ENCODE data around the gene RHBG.
A peak's percentile ranks its signal among the peaks of the same experiment; 100 is the strongest.

The RHBG gene

GRCh38 chr1:156386134-156386901 lies 17.3 kb downstream of the RHBG start:
- no peak for DNase-seq (ENCODE audit: low spot score)

GRCh38 chr1:156386949-156387869 lies 18.2 kb downstream of the RHBG start:
- DNase-seq (ENCODE audit: low spot score), result no peak

GRCh38 chr1:156387870-156388173 lies 18.8 kb downstream of the RHBG start:
- no peak for DNase-seq (ENCODE audit: low spot score)

DNA sequence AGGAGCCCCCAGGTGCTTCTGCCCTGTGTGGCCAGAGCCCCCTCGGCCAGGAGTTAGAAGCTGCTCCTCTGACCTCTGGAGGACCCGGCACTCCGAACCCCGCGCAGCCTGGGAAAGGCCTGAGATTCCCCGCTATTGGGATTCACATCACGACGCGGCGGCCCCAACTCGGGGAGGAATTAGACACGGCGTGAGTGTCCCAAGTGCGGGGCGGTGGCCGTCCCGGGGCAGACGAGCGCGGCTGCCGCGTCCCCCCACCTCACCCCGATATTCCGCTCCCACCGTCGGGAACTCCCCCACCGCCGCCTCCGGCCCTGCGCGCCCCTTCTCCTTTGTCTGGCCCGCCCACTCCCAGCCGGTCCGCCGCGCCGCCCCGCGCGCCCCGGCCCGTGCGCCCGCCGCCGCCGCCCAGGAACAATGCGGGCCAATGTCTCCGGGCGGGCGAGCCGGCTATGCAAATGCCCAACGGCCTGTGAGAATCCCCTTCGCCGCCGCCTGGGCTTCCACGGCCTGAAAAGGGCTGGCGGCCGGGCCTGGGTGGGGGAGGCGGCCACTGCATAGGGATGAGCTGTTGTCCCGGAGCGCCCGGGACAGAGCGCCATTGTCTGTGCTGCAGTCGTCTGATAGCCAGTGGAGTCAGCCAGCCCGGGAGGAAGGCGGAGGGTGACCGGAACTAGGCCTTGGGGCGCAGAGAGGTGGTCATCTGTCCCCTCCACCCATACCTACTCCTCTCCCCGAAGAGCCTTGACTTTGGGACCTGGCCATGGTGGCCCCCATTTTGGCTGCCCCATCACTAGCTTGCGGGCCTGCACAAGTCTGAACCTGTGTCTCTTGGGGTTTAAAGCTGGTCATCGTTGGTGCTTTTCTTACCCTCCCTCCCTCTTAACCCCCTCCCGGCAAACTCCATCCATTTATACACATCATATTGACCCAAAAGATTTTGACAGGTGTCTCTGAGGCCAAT lies 19.4 kb downstream of the RHBG start:
- peak; percentile 71 for DNase-seq (ENCODE audit: low spot score)

DNA sequence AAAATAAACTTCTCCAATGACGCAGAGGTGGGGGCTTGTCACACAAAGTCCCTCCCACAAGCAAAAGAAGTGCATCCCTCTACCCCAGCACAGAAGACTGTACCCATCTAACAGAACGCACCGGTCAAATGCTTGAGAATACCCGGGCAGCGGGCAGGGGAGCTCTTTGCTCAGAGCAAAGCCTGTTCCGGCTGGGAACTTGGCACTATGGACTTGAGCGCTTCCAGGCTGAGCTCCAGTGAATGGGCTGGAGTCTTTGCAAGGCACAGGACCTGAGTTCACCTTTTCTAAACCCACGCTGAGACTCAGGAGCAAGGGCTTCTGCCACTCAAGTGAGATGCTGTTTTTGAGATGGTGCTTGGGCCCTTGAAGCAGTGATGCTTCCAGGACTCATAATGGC lies 20.3 kb downstream of the RHBG start:
- DNase-seq (ENCODE audit: low spot score), result no peak

- DNase-seq (ENCODE audit: low spot score), result peak; percentile 49
Measured at GRCh38 chr1:156390469-156391365, 21.7 kb downstream of the RHBG start.

GRCh38 chr1:156391366-156391677 lies 22.3 kb downstream of the RHBG start:
- no peak for DNase-seq (ENCODE audit: low spot score)

- DNase-seq (ENCODE audit: low spot score), result no peak
Measured at GRCh38 chr1:156391701-156392100, 22.7 kb downstream of the RHBG start.

DNA sequence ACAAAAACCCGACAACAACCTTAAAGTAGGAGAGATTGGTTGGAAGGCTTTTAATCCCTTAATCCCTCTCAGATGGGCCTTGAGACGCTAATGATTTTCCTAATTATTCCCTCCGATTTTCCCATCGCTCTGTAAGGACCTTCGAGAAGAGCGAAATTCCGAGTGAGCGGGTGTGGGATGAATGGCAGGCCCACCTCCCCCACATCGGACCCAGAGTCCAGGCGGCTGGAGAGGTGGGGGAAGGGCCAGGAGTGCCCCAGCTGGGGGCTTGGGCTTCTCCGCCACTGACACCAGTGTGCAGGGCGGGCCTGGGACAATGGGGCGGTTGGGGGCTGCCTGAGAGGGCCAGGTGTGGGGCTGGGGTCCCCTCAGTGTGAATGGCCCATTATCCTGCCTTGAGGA lies 23.4 kb downstream of the RHBG start:
- peak; percentile 38 for DNase-seq (ENCODE audit: low spot score)

GRCh38 chr1:156393095-156393494 lies 24.1 kb downstream of the RHBG start:
- DNase-seq (ENCODE audit: low spot score), result no peak

DNA sequence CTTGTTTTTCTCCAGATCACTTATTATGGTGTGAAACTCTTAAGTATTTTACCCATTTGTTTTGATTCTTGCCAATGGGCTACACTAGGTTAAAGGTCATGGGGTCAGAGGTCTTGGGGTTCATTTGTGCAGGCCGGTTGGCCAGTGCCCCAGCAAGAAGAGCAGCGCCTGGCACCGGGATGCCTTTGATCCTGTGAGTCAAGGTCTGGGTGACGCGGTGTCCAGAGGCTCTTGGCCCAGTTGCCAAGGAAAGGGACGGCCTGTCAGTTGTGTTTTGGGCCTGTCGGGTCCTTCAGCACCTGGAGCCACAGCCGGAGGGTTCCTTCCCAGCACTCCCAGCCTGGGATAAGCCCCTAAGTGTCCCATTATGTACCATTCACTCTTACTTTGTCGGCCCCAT lies 25.1 kb downstream of the RHBG start:
- no peak for DNase-seq (ENCODE audit: low spot score)

- no peak for DNase-seq (ENCODE audit: low spot score)
Measured at GRCh38 chr1:156394835-156395461, 25.9 kb downstream of the RHBG start.

GRCh38 chr1:156399355-156400125 lies 30.5 kb downstream of the RHBG start:
- no peak for DNase-seq (ENCODE audit: low spot score)

- no peak for DNase-seq (ENCODE audit: low spot score)
Measured at GRCh38 chr1:156400191-156400935, 31.4 kb downstream of the RHBG start.

DNA sequence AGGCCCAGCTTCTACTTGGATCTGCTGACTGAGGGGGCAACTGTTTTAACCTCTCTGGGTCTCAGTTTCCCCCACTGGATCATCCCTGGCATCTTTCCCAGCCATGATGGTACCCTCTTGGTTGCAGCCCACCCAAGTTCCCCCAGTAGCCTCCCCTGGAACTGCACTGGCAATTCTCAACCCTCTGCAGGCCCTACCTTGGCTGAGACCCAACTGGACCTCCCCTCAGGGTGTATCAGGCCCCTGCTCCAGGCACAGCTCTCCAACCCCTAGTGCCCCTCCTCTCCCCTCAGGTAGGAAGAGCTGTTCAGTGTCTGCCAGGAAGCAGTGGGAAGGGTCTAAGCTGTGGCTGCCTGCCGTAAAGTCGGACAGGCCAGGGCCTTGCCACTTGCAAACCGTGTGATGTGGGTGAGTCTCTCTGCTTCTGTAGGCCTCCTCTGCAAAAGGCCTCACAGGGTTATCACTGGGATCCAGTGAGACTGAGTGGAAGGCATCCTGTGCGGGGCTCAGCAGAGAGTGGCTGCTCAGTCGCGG lies 32.1 kb downstream of the RHBG start:
- DNase-seq (ENCODE audit: low spot score), result no peak

- DNase-seq (ENCODE audit: low spot score), result peak; percentile 86
Measured at GRCh38 chr1:156401681-156402081, 32.7 kb downstream of the RHBG start.

DNA sequence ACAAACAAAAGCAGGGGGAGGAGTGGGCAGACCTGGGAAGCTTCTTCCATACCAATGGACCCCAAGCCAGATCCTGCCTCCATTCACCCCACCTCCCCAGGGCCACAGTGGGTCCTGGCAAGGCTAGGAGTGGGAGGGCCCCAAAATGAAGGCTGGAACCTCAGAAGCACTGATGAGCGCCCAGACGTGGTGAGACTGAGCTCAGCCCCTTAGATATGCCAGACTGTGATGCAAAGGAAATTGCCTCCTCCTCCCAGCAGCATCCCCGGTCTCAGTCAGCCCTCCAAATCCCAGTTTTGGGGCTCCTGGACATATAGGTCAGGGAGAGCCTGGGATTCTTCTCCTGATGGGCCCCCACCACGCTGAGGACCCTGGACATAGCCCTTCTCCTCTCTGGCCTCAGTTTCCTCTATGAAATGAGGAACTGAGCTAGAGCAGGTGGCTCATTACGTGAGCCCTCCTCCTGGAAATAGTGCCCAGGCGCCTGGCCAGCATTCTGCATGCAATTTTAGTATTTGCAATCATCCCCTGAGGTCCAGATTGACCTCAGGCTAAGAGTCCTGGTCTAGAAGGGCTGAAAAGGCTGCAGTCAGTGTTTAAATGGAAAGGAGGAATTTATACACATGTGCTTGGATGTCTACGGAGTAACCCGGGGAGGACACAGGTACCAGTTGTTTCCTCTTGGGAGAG lies 33.5 kb downstream of the RHBG start:
- DNase-seq (ENCODE audit: low spot score), result no peak

- no peak for DNase-seq (ENCODE audit: low spot score)
Measured at GRCh38 chr1:156405670-156406069, 36.7 kb downstream of the RHBG start.

Measured in iPS-NIHi11 (cell line).